ENCODE measurements around the gene HES5. TPM values are rescaled to one million over a fixed set of nuclear protein-coding genes. Genes with fewer than 3 reads are reported as not detected.
A peak's percentile ranks its signal among the peaks of the same experiment; 100 is the strongest.
"Not testable (repeated sequence)": the region's sequence is repeated elsewhere in the genome, so short reads cannot be mapped to it uniquely, and the experiment has no call there.

HES5 gene, protein sequence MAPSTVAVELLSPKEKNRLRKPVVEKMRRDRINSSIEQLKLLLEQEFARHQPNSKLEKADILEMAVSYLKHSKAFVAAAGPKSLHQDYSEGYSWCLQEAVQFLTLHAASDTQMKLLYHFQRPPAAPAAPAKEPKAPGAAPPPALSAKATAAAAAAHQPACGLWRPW
- 2.1 TPM for total RNA-seq

DNA sequence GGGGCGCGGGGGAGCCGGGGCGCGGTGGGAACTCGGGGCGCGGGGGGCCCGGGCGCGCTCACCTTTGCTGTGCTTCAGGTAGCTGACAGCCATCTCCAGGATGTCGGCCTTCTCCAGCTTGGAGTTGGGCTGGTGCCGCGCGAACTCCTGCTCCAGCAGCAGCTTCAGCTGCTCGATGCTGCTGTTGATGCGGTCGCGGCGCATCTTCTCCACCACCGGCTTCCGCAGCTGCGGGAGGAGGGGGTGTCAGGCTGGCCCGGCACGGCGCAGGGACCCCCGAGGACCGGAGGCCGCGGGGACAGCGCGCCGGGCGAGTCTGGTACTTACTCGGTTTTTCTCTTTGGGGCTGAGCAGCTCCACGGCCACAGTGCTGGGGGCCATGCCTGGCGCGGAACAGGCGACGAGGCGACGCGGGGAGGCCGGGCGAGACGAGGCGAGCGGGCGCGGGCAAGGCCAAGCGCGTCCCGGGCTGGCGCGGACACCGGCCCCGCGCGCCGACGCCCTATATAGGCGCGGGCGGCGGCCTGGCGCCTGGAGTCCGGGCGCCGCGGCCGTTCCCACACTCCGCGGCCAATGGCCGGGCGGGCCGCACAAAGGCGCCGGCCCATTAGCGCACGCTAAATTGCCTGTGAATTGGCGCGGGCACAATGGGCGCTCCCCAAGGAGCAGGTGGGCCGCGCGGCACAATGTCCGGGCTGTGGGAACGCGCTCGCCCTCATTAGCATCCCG lies at the start of gene HES5:
Gene HES5 (minus strand): TSS at position 480 of the 729 bp plus-strand sequence. CDS start 99 bp downstream, at position 381.
- intact Hi-C loops (cut with DNase I): loop anchor here (10.0 kb wide), 1 partner anchor 345 kb away; no protein-coding TSS in a partner anchor
- no peak for DNase-seq (ENCODE audit: low spot score)
- no peak for ATAC-seq

DNA sequence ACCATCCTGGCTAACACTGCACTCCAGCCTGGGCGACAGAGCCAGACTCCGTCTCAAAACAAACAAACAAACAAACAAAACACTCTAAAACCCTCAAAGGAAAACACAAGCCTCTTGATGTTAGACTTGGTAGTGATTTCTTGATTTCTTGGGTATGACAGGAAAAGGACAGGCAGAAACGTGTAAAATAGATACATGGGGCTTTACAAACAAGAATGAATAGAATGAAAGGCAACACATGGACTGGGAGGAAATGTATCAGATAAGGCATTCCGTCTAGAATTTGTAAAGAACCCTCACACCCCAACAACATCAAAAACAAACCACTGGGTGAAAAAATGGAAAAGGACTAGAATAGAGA lies 48.7 kb upstream of the HES5 start:
- no peak for ATAC-seq
- intact Hi-C loops (cut with DNase I): no loop called here
- no peak for DNase-seq (ENCODE audit: low spot score)

DNA sequence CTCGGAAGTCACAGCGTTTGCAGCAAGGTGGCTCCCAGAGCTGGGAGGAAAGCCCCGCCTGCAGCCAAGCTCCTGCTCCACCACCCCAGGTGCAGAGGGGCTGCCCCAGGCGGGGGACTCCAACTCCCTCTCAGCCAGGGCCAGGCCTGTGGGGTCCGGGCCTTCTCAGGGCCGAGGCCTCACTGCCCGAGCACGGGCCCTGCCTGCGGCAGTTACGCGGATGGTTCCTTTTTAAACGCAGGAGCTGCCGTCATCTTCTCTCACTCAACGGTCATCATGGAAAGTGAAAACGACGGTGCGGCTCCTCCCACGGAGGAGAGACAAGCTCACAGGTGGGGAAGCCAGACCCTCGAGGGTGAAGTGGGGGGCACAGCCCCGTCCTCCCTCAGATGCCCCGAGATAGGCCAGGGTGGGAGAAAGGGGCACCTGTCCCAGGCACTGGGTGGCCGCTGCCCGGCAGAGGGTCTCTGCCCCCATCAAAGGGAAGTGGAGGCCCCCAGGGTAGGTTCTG lies 47.6 kb upstream of the HES5 start:
- not testable (repeated sequence) for ATAC-seq

DNA sequence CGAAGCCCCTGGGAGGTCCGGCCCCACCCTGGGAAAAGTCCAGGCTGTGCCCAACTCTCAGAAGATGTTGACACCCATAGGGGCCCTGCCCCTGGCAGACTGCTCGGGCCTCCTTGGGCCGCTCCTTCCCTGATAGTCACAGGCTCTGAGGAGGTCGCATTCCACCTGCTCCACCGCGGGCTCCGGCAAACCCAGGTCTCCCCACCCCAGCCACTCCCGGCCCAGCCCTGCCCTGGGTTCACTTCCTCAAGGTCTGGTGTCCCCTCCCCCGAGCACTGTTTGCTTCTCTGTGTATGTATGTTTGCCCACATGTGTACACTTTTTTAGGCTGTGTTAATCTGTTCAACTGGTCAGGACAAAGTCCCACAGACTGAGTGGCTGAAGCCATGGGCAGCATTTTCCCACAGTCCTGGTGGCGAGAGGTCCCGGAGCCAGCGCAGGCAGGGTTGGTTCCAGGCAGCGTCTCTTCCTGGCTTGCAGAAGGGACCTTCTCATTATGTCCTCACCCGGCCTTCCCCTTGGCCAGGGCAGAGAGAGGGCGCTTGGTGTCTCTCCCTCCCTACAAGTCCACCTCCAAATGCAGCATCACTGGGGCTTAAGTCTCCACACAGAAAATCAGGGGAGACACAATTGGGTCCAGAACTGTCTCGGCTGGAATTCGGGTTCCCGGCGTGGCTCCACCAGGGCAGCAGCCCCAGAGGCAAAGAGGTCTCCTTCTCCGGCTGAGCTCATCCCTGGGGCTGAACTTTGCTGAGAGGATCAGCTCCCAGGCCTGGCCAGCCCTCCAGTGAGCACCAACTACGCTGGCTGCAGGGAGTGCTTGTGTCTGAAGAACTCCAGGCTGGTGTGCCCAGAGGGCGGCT lies 46.0 kb upstream of the HES5 start:
- ATAC-seq (no peak), DNase-seq (ENCODE audit: low spot score) (no peak)
- intact Hi-C loops (cut with DNase I): no loop called here

More for the DNA sequence above, 47.6 kb upstream of the HES5 start:
- intact Hi-C loops (cut with DNase I); DNase-seq (ENCODE audit: low spot score): not testable (repeated sequence)

DNA sequence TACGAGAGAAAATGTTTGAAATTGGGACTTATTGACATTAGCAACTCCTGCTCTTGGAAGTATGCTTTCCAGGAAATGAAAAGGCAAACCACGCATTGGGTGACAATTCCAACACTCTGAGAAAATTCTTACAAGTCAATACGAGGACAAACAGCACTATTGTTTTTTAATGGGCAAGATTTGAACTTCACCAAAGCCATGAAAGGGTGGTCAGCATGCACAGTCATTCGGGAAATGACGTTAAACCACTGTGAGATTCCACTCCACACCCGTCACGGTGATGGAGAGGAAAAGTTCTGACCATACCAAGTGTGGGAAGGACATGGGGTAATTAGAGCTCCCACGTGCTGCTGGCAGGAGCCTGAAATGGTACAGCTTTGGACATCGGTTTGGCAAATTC lies 44.3 kb upstream of the HES5 start:
- no peak for ATAC-seq
- no peak for DNase-seq (ENCODE audit: low spot score)
- intact Hi-C loops (cut with DNase I): no loop called here

DNA sequence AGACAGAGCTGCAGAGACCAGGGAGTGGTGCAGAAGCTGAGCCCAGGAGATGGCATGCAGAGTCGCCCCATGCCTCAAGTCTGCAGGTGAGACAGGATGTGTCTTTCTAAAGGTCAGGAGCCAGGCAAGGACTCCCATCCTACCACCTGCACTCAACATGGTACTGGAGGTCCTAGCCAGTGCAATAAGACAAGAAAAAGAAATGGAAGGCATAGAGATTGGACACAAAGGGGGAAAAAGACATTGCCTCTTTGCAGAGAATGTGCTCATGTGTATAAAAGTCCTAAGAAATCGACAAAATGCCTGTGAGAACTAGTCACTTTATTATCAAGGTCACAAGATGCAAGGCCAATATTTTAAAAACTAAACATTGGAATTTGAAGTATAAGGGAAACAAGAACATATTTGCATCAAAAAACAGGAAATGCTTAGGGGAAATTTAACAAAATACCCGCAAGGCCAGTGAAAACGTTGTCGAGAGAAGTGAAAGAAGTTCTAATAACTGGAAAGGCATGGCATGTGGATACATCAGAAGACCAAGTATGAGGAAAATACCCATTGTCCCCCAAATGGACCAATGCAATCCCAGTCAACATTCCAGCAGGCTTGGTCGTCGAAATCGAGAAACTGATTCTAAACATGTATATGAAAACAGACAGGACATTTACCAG lies 43.3 kb upstream of the HES5 start:
- intact Hi-C loops (cut with DNase I): no loop called here

DNA sequence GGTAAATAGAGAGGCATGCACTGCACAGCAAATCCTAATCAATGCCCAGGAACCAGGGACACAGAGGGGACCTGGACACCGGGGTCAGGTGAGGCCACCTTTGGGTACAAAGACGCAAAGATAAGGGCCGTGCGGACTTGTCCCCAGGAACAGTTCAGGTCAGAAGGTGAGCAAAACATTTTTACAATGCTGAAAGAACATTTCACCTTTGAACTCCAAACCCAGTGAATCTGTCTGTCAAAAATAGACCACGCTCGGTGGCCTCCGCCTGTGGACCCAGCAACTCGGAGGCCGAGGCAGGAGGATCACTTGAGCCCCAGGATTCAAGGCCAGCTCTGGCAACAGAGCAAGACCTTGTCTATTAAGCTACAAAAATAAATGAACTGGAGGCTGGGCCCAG lies 41.3 kb upstream of the HES5 start:
- no peak for ATAC-seq
- intact Hi-C loops (cut with DNase I): no loop called here
- no peak for DNase-seq (ENCODE audit: low spot score)

More for the DNA sequence above, 43.3 kb upstream of the HES5 start:
- ATAC-seq: no peak
- no peak for DNase-seq (ENCODE audit: low spot score)

DNA sequence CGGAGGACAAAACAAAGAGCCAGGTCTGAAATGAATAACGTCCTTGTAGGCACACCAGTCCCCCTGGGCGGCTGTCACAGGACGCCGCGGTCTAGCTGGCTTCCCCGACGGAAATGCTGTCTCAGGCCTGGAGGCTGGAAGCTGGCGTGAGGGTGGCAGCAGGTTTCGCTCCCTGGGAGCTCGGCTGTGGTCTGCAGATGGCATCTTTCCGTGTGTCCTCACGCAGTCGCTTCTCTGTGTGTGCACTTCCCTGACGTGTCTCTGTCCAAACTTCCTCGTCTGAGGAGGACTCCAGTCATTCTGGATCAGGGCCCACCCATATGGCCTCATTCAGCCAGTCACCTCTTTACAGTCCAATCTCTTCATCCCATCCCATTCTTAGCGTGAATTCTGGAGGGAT lies 40.3 kb upstream of the HES5 start:
- intact Hi-C loops (cut with DNase I): no loop called here
- no peak for DNase-seq (ENCODE audit: low spot score)
- no peak for ATAC-seq

DNA sequence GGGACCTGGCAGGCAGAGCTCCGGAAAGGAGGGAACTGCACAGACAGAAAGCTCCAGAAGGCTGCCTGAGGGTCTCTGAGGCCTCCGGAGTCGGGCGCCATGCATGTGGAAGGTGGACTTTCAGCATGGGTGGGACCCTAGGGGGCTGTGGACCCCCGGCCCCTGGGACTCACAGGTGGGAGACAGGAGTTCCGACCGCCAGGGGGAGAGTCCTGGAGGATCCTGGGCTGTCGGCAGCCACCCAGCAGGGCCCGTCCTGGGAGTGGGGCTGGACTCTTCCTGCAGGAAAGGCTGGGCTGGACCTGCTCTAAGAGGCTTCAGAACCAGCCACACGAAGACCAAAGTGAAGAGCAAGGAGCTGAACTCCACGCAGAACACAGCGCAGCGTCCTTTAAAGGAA lies 39.6 kb upstream of the HES5 start:
- DNase-seq (ENCODE audit: low spot score); ATAC-seq; intact Hi-C loops (cut with DNase I): not testable (repeated sequence)

DNA sequence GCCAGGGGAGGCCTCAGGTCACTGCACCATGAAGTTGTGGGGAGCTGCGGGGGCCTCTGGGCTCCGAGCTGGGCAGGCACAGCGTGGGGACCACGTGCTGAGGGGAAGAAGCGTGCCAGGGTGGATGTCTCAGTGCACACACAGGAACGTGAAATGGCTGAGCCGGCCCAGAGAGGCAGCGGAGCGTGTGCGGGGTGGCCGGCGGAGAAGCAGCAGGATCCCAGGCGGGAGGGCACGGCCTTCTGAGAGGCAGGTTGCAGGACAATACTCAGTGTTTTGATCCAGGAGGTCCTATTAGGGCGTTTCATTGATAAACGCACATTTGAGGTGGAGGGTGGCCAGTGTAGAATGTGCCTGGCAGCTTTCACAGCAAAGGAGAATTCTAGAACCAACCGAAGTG lies 39.0 kb upstream of the HES5 start:
- no peak for DNase-seq (ENCODE audit: low spot score)
- intact Hi-C loops (cut with DNase I): no loop called here
- ATAC-seq: no peak

DNA sequence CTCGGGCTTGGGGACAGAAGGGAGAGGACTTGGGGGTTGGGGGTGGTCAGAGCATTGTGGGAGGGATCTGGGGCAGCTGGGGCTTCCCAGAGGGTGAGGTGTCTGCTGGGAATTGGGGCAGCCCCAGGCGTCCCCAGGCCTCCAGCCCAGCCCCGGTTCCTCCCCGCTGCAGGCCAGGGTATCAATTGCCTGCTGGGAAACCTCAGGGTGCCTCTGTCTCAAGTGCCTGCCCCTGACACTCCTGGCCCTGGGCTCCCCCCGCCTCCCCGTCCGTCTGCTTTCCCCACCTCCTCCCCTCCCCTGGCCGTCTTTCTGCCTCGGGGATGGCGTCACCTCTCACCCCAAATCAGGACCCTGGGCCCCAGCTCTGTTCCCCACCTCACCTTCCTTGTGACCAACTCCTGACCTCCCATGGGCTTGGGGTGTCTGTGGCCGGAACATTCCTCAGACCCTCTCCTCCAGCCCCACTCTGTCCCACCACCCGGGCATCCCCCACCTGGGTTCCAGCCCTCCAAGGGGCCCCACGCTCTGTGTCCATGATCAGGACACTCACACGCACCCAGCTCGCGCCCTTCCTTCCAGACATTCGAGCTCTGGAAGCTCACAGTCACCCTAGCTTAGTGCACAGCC lies 38.2 kb upstream of the HES5 start:
- DNase-seq (ENCODE audit: low spot score); ATAC-seq; intact Hi-C loops (cut with DNase I): not testable (repeated sequence)

DNA sequence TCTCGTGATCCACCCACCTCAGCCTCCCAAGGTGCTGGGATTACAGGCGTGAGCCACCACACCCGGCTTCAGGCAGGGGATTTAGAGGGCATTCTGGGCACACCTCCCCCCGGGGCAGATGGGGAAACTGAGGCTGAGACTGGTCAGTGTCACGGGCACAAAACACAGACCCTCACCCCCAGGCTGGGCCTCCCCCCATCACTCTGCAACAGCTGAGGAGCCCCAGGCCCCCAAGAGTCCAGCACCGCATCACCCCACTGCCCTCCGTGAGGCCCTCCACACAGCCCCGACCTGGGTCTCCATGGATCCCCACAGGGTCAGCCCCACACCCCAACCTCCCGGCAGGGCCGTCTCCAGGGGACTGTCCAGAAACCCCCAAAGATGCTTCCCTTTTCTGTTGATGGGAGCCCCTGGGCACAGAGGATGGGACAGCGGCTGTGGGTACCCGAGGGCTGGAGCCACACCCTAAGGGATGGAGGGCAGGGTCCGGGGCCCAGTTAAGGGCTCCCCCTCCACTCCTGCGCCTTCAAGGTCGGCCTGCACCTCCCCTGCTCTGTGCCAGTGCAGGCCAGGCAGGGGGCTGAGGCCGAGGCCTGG lies 37.1 kb upstream of the HES5 start:
- intact Hi-C loops (cut with DNase I): no loop called here
- DNase-seq (ENCODE audit: low spot score): no peak
- ATAC-seq: no peak

DNA sequence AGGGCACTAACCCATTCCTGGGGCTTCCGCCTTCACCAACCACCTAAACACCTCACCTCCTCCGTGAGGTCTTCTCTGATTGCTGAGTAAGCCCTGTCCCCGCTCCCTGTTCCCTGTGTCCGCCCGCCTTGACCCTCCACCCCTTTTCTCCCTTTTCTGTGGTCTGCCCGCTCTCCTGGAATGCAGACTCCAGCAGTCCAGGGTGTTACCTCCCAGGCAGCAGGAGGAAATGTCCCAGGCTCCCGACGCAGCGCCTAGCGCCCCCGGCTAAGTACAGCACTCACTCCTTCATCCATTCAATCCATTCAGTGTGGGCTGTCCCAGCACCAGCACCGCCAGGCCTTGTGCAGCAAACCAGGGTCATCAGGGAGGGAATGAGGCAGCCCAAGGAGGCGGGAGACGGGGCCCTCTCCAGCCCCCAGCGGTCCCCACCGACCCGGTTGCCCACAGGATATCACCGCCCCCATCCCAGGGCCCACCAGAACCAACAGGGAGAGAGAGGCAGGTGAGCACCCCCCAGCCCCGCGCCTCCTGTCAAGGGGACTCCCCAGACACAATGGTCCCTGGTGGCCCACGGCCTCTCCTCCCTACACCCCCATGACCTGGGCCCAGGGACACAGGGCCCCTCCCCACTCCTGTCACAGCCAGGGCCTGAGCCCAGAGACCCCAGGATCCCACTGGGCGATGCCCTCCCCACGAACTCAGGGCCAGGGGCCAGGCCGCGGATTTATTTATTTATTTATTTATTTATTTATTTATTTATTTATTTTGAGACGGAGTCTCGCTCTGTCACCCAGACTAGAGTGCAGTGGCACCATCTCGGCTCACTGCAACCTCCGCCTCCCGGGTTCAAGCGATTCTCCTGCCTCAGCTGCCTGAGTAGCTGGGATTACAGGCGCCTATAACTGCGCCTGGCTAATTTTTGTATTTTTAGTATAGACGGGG lies 36.3 kb upstream of the HES5 start:
- intact Hi-C loops (cut with DNase I): no loop called here
- no peak for ATAC-seq

DNA sequence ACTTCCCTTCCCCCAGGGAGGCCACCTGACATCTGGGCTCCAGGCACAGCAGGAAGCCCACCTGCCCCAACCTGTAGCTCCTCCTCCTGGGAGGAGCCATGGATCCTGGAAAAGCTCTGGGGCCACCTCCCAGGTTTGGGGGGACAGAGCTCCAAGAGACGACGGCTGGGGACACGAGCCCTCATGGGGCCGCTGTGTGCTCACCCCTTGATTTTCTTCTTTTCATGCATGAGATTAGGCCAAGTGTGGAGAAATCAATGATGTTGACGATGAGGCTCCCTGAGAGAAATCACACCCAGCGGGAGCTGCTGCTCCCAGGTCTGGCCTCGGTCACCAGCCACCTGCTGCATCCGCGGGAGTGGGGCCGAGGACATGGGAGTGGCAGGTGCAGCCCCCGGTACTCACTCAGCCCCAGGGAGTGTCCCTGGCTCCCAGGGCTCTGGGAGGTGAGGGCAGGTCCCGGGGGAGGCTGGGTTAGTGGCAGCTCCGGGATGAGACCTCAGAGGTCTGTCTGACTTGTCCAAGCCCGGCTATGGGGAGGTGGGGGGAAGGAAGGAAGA lies 34.8 kb upstream of the HES5 start:
- no peak for ATAC-seq
- intact Hi-C loops (cut with DNase I): no loop called here
- DNase-seq (ENCODE audit: low spot score): no peak

More for the DNA sequence above, 36.3 kb upstream of the HES5 start:
- DNase-seq (ENCODE audit: low spot score): no peak

DNA sequence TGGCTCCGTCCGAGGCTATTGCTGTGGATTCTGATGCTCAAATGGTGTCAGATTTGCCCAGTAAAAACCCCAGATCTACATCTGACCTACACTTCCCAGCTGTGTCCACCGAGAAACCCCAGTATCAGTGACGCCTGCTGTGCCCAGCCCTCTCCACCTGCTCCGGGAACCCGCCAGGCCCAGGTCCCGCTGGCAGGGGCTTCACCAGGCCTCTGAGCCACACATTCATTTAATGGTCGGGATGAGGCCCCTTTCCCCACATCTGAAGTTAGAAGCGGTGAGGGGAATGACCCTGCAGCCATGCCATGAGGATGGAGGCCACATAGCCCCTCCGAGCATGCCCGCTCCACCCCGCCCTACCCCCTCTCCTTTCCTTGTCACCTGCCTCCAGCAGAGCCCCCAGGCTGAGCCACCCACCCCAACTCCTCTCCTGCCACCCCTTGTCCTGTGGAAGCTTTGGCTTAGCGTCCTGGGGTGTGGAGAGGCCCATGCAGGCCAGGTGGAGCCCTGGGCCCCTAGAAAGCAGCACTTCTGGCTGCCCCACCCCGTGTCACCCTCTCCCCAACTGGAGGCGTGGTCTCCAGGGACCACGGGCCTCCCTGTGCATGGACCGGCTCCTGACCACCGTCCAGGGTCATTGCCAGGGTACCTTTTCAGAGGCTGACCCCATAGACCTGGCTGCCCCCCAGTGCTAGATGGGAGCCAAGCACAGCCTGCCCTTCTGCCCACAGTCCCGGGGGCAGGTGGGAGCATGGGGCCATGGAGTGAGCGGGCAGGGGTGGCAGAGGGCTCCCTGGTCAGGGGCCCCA lies 34.1 kb upstream of the HES5 start:
- intact Hi-C loops (cut with DNase I): no loop called here
- DNase-seq (ENCODE audit: low spot score) (no peak), ATAC-seq (no peak)

DNA sequence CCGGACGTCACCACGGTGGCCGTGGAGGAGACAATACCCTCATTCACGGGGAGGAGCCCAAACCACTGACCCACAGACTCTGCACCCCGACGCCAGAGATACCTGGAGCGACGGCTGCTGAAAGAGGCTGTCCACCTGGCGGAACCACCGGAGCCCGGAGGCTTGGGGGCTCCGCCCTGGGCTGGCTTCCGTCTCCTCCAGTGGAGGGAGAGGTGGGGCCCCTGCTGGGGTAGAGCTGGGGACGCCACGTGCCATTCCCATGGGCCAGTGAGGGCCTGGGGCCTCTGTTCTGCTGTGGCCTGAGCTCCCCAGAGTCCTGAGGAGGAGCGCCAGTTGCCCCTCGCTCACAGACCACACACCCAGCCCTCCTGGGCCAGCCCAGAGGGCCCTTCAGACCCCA lies 33.1 kb upstream of the HES5 start:
- peak; percentile 56 for DNase-seq (ENCODE audit: low spot score)
- no peak for ATAC-seq
- intact Hi-C loops (cut with DNase I): no loop called here

All from sciatic nerve (tissue), 2 donors.